ENCODE measurements around the gene BRINP2. TPM values are rescaled to one million over a fixed set of nuclear protein-coding genes. Genes with fewer than 3 reads are reported as not detected.

Gene BRINP2
- total RNA-seq, 4 donors from 2014 or later = not detected

DNA sequence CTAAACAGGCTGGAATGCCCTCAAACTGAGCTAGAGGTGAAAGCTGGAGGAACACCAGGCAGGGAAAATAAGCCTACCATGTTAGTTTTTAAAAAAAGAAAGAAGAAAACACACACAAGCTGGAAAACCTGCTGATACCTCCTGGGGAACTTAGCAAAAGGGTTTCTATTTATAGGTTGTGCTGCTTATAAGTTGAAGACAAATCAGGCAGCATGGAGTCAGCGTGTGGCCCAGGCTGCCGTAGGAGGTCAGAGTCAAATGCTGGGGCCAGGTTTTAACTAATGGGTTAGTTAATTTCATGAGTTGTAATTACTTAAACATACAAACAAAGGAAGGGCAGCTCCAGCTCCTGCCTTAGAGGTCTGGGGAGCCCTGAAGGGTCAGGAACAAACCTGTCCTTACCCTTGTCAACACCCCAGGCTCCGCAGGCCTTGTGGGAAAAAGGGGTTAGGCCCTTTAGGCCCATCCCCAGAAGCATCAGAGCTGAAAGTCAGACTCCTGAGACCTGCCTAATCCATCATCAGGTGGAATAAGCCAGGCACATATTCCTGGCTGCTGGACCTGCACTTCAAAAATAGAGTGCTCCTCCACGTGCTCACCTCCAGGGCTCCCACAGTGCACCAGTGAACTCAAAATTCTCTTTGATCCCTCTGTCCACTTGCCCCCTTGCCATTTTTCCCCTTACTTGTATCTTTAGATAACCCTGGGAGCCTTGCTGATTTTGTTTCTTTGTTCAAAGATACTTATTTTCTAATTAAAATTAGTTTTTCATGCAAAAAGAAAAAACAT lies 59.7 kb downstream of the BRINP2 start:
- TF ChIP-seq, protein P1, sequence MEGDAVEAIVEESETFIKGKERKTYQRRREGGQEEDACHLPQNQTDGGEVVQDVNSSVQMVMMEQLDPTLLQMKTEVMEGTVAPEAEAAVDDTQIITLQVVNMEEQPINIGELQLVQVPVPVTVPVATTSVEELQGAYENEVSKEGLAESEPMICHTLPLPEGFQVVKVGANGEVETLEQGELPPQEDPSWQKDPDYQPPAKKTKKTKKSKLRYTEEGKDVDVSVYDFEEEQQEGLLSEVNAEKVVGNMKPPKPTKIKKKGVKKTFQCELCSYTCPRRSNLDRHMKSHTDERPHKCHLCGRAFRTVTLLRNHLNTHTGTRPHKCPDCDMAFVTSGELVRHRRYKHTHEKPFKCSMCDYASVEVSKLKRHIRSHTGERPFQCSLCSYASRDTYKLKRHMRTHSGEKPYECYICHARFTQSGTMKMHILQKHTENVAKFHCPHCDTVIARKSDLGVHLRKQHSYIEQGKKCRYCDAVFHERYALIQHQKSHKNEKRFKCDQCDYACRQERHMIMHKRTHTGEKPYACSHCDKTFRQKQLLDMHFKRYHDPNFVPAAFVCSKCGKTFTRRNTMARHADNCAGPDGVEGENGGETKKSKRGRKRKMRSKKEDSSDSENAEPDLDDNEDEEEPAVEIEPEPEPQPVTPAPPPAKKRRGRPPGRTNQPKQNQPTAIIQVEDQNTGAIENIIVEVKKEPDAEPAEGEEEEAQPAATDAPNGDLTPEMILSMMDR (IDR thresholded peaks at IDR 0.05) = no peak
- no peak for TF ChIP-seq POLR2A (IDR thresholded peaks at IDR 0.05)
- Histone ChIP-seq H3K27ac (no peak overlapping the region), H3K4me1 (no peaks in the 10 kb centered on the region), H3K36me3 (no peaks in the 10 kb centered on the region), H3K9me3 (no peaks in the 10 kb centered on the region), H3K4me3 (no peak overlapping the region), H3K27me3 (peaks cover 0 to 10% (median 0%) of the 10 kb centered on the region in 4 donors)
- WGBS, 2 donors = 60 to 73% methylated on average over 4 of the region's 4 CpGs
- intact Hi-C loops (cut with DNase I) = no loop called here
- no peak for DNase-seq

DNA sequence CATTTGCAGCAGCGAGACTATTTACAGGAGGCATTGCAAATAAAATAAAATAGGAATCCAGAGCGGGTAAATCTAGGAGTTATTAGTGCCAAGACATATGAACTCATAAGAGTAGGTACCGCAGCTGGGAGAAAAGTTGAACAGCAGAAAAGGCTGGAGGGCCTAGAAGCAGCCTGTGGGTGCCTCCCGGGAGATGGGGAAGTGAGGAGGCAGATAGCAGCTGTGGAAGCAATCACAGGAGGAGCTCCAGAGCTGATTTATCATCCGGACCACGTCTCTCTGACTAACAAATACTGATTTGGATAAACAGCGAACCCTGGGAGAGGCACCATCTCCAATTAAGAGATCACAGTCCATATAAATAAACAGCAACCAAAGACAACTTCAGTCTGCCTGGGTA lies 64.6 kb downstream of the BRINP2 start:
- intact Hi-C loops (cut with DNase I) = no loop called here
- 65 to 67% methylated on average over 7 of the region's 7 CpGs for WGBS, 2 donors
- no peak overlapping the region for H3K27ac ChIP-seq

DNA sequence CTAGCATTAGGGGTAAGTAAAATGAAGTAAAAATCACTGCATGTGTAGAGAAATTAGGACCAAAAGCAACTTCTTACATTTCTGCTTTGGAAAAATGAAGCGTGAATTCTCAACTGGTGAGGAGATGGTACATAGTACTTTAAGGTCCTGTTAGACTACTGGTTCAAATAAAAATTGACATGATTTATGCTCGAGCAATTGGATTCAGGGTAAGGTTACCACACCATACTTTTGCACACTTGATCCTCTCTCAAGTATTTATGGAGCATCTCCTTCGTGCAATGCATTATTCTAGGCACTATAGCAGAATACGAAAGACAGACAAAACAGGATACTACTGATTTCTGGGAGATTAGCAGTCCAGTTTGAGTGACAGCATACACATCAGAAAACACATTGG lies 66.2 kb downstream of the BRINP2 start:
- no peaks in the 10 kb centered on the region for H3K9me3 ChIP-seq
- H3K36me3 ChIP-seq = no peaks in the 10 kb centered on the region
- H3K27ac ChIP-seq = no peak overlapping the region
- TF ChIP-seq, protein P1 (IDR thresholded peaks at IDR 0.05) = no peak
- no peak for TF ChIP-seq POLR2A (IDR thresholded peaks at IDR 0.05)
- no peaks in the 10 kb centered on the region for H3K4me1 ChIP-seq
- no peak for DNase-seq
- H3K27me3 ChIP-seq = no peaks in the 10 kb centered on the region
- H3K4me3 ChIP-seq = no peak overlapping the region
- WGBS, 2 donors = 80 to 82% methylated on average over 4 of the region's 4 CpGs
- intact Hi-C loops (cut with DNase I) = no loop called here

More for the DNA sequence above, 64.6 kb downstream of the BRINP2 start:
- H3K4me3 ChIP-seq = no peak overlapping the region
- no peaks in the 10 kb centered on the region for H3K36me3 ChIP-seq
- no peaks in the 10 kb centered on the region for H3K9me3 ChIP-seq
- TF ChIP-seq, protein P1 (IDR thresholded peaks at IDR 0.05) = no peak
- no peak for TF ChIP-seq POLR2A (IDR thresholded peaks at IDR 0.05)
- H3K4me1 ChIP-seq = no peaks in the 10 kb centered on the region
- H3K27me3 ChIP-seq = peaks cover 0 to 4% (median 0%) of the 10 kb centered on the region in 4 donors
- DNase-seq = no peak

DNA sequence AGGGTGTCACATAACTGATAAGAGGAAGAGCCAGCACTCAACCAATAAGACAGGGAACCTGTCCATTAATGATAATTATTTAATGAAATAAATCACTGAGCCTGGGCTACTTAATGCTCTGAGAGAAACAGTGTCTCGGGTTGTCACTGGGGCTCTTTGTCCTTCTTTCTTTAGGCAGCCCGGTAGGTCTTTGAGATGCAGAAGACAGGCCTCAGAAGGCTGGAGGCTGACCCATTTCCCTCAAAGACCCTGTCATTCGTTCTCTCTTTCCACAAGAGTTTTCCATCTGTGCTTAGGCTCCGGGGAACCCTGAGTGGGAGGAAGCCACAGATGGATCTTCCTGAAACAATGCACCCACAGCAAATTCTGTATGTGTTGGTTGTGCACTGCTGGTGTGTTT lies 68.2 kb downstream of the BRINP2 start:
- Histone ChIP-seq H3K27ac (no peak overlapping the region), H3K27me3 (no peaks in the 10 kb centered on the region), H3K4me3 (no peak overlapping the region), H3K4me1 (no peaks in the 10 kb centered on the region), H3K36me3 (no peaks in the 10 kb centered on the region), H3K9me3 (no peaks in the 10 kb centered on the region)
- WGBS, 2 donors = 64 to 67% methylated on average over 4 of the region's 4 CpGs
- no peak for TF ChIP-seq POLR2A (IDR thresholded peaks at IDR 0.05)
- TF ChIP-seq, protein P1 (IDR thresholded peaks at IDR 0.05) = no peak
- intact Hi-C loops (cut with DNase I) = no loop called here
- no peak for DNase-seq

DNA sequence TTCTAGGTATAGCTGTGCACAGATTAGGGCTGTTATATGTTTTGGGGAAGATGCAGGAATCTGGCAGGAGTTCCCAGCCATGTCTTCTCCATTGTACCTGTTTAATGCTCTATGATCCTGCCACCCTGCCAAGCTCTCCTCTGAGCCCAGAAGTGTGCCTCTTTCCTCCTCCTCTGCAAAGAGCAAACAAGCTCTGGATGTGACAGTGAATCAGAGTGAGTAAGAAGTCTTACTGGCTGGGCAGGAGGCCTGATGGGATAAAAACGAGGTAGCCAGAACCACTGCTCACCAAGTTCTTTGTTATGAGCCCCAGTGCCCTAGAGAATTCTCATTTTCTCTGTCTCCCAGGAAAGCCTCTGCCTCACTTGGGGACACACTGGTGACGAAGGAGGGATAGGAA lies 69.0 kb downstream of the BRINP2 start:
- no peaks in the 10 kb centered on the region for H3K36me3 ChIP-seq
- intact Hi-C loops (cut with DNase I) = no loop called here
- no peaks in the 10 kb centered on the region for H3K4me1 ChIP-seq
- H3K9me3 ChIP-seq = no peaks in the 10 kb centered on the region
- no peak overlapping the region for H3K27ac ChIP-seq
- H3K27me3 ChIP-seq = no peaks in the 10 kb centered on the region
- no peak for TF ChIP-seq POLR2A (IDR thresholded peaks at IDR 0.05)
- TF ChIP-seq, protein P1 (IDR thresholded peaks at IDR 0.05) = no peak
- no peak overlapping the region for H3K4me3 ChIP-seq
- 36 to 57% methylated on average over 2 of the region's 2 CpGs for WGBS, 2 donors
- DNase-seq = no peak

Data from esophagus squamous epithelium (tissue), 5 donors.